GM12872 (cell line): ENCODE measurements around the gene HNF4A.

Experiments
- CTCF ChIP-seq: IDR thresholded peaks from 3 replicates; pipeline ENCODE4 v1.5.1; 2011; ENCODE audit warnings: low read depth, mild to moderate bottlenecking, low read length, moderate library complexity; ENCODE audit not compliant: insufficient read depth

HNF4A gene

GRCh38 chr20:44400671-44400969 lies 45.1 kb downstream of the HNF4A start:
- no peak for TF ChIP-seq CTCF

- no peak for TF ChIP-seq CTCF
Observed at GRCh38 chr20:44400970-44401769, 45.7 kb downstream of the HNF4A start.

GRCh38 chr20:44401770-44402390 lies 46.4 kb downstream of the HNF4A start:
- no peak for TF ChIP-seq CTCF

GRCh38 chr20:44402391-44403193 lies 47.1 kb downstream of the HNF4A start:
- TF ChIP-seq CTCF: no peak

- TF ChIP-seq CTCF: no peak
Observed at GRCh38 chr20:44403194-44404112, 48.0 kb downstream of the HNF4A start.

GRCh38 chr20:44404204-44405181 lies 49.0 kb downstream of the HNF4A start:
- TF ChIP-seq CTCF: no peak
